Neural cell (in vitro differentiated cells): Measurements from ENCODE around the gene DCT.

Source experiments
- CTCF ChIP-seq: fragments of 450-650 bp; IDR thresholded peaks from 2 replicates; pipeline ENCODE4 v1.5.1; 2014; ENCODE audit warnings: antibody characterized with exemption, mild to moderate bottlenecking, moderate library complexity; ENCODE audit not compliant: poor library complexity, severe bottlenecking
- EP300 ChIP-seq: fragments of 450-650 bp; conservative IDR thresholded peaks from 2 replicates; pipeline ENCODE4 v1.6.1; 2014; ENCODE audit warnings: antibody characterized with exemption, mild to moderate bottlenecking, moderate library complexity; ENCODE audit not compliant: poor library complexity, severe bottlenecking

DNA sequence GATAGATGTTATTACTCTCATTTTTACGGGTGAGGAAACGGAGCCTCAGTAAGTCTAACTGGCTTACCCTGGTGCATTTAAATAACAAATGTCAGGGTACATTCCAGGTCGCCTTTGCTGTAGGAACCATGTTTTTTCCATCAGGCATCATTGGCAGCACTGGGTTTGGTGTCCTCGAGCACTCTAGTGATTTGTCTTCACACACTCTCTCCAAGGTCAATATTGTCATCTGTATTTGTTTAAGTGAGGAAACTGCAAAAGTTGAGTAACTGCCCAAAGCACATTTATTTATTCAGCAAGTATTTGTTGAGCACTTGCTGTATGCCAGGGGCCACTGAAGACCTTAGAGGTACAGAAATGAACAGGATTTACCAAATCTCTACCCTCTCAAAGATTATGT lies 78.6 kb downstream of the DCT start:
- TF ChIP-seq CTCF = no peak
- TF ChIP-seq EP300 = no peak
